K562 (cell line): ENCODE measurements around the gene BAD. TPM values are rescaled to one million over a fixed set of nuclear protein-coding genes. Genes with fewer than 3 reads are reported as not detected.

Experiments used
- CBX8 ChIP-seq: fragments of 200-600 bp; sonication (generic); IDR thresholded peaks from 2 replicates; pipeline ENCODE4 v1.6.1; 2012; ENCODE audit warnings: borderline replicate concordance, mixed run types, low read depth, mild to moderate bottlenecking, moderate library complexity, mixed read lengths, low read length, control low read depth, inconsistent platforms; ENCODE audit not compliant: poor library complexity, severe bottlenecking; ENCODE audit errors: extremely low read depth
- EGR1 ChIP-seq: fragments of 450-650 bp; conservative IDR thresholded peaks from 2 replicates; pipeline ENCODE4 v1.6.1; 2017; ENCODE audit warnings: mild to moderate bottlenecking
- FOXA3 ChIP-seq, 2 experiments: fragments of 450-650 bp in 1 of 2; sonication (generic) in 1 of 2; formaldehyde crosslinking; IDR thresholded peaks in 1 of 2; conservative IDR thresholded peaks in 1 of 2; 2 replicates each; pipeline versions ENCODE4 v1.4.0 to v1.8.0; 2020 to 2022; ENCODE audit warnings: mild to moderate bottlenecking in 2 of 2, missing genetic modification reagents in 1 of 2
- HDAC1 ChIP-seq, 2 experiments: fragments of 450-650 bp; IDR thresholded peaks; 2 replicates each; pipeline ENCODE4 v1.6.1; 2016 to 2017; ENCODE audit warnings: inconsistent platforms in 1 of 2, mild to moderate bottlenecking in 1 of 2, moderate library complexity in 1 of 2
- HDAC6 ChIP-seq: IDR thresholded peaks from 2 replicates; pipeline ENCODE4 v1.6.1; 2012; ENCODE audit warnings: low read depth, mild to moderate bottlenecking, control low read depth, inconsistent platforms, low read length, moderate library complexity
- ILK ChIP-seq: fragments of 450-650 bp; IDR thresholded peaks from 2 replicates; pipeline ENCODE4 v1.6.1; 2016; ENCODE audit warnings: missing genetic modification characterization, low read depth, mild to moderate bottlenecking, missing compliant biosample characterization, moderate library complexity, borderline replicate concordance
- MIER1 ChIP-seq: fragments of 450-650 bp; IDR thresholded peaks from 2 replicates; pipeline ENCODE4 v1.6.1; 2016; ENCODE audit warnings: antibody characterized with exemption, mild to moderate bottlenecking, low read depth
- MYC ChIP-seq, 2 experiments: fragments of 250-450 bp in 1 of 2; sonication (Bioruptor Pico) in 1 of 2; IDR thresholded peaks; 2 replicates each; pipeline versions ENCODE4 v1.5.1 to v1.6.1; 2012 to 2021; ENCODE audit warnings: low read depth in 2 of 2, borderline replicate concordance in 1 of 2, improper control_type of control experiment in 1 of 2, low read length in 1 of 2, mild to moderate bottlenecking in 1 of 2, moderate library complexity in 1 of 2
- NONO ChIP-seq, 2 experiments: fragments of 200-400 bp in 1 of 2; fragments of 450-650 bp in 1 of 2; formaldehyde crosslinking in 1 of 2; IDR thresholded peaks; 2 replicates each; pipeline ENCODE4 v1.6.1; 2017; ENCODE audit warnings: low read depth in 2 of 2, mild to moderate bottlenecking in 2 of 2, moderate library complexity in 2 of 2, low read length in 1 of 2
- RAD21 ChIP-seq, 2 experiments: fragments of 250-450 bp in 1 of 2; fragments of 450-650 bp in 1 of 2; sonication (Bioruptor Pico) in 1 of 2; formaldehyde crosslinking in 1 of 2; IDR thresholded peaks in 1 of 2; conservative IDR thresholded peaks in 1 of 2; 2 replicates each; pipeline versions ENCODE4 v1.4.0 to v1.8.0; 2020 to 2022; ENCODE audit warnings: mild to moderate bottlenecking in 2 of 2, moderate library complexity in 1 of 2
- WHSC1 ChIP-seq: IDR thresholded peaks from one replicate; pipeline ENCODE4 v1.6.1; 2012; ENCODE audit warnings: low read length, control low read depth, inconsistent platforms
- ZNF12 ChIP-seq: sonication (generic); formaldehyde crosslinking; IDR thresholded peaks from 2 replicates; pipeline ENCODE4 v1.4.0; 2020; ENCODE audit warnings: mild to moderate bottlenecking, missing genetic modification reagents
- ZNF143 ChIP-seq: sonication (generic); formaldehyde crosslinking; IDR thresholded peaks from 2 replicates; pipeline ENCODE4 v1.9.0; 2022; ENCODE audit warnings: mild to moderate bottlenecking, missing genetic modification reagents
- ZNF23 ChIP-seq: fragments of 250-450 bp; sonication (Bioruptor Pico); IDR thresholded peaks from 2 replicates; pipeline ENCODE4 v1.4.0; 2020; ENCODE audit warnings: mild to moderate bottlenecking
- ZNF766 ChIP-seq: fragments of 200-800 bp; sonication (Bioruptor generic); conservative IDR thresholded peaks from 2 replicates; pipeline ENCODE4 v1.6.1; 2016; ENCODE audit warnings: missing genetic modification characterization, missing compliant biosample characterization
- polyA plus RNA-seq, 8 experiments: library from polyadenylated mRNA; depleted of rRNA in 4 of 8; stranded (reverse) in 5 of 8; unstranded in 3 of 8; fragments of >200 nt; fragmentation: Nextera tagmentation in 2 of 8; fragmentation: Illumina TruSeq in 1 of 8; extraction: Ambion mirVana in 2 of 8; extraction: Trizol in 1 of 8; gene quantifications; 2 replicates each; pipeline versions ENCODE4 v1.2.1 to v1.2.3, GENCODE V29; 2011 to 2014; ENCODE audit warnings: inconsistent platforms in 1 of 8, missing spikeins in 1 of 8
- total RNA-seq, 7 experiments: library from RNA; depleted of rRNA in 6 of 7; stranded (reverse); fragments of >200 nt in 6 of 7; fragmentation: Illumina TruSeq in 2 of 7; extraction: Trizol in 2 of 7; gene quantifications; 2 replicates each; pipeline versions ENCODE4 v1.2.1 to v1.2.3, GENCODE V29; 2011 to 2021; ENCODE audit warnings: low replicate concordance in 1 of 7
- TF ChIP-seq, protein P1 (sequence below): fragments of 450-650 bp; IDR thresholded peaks from 2 replicates; pipeline ENCODE4 v1.6.1; 2018; ENCODE audit not compliant: partially characterized antibody
- TF ChIP-seq, protein P2 (sequence below): sonication (generic); formaldehyde crosslinking; IDR thresholded peaks from 2 replicates; pipeline ENCODE4 v1.8.1; 2023; ENCODE audit warnings: mild to moderate bottlenecking, missing genetic modification reagents
- TF ChIP-seq, protein P3 (sequence below): sonication (generic); formaldehyde crosslinking; IDR thresholded peaks from 2 replicates; pipeline ENCODE4 v1.8.0; 2022; ENCODE audit warnings: mild to moderate bottlenecking, missing genetic modification reagents

BAD gene
- total and polyA plus RNA-seq, 9 of the 15 experiments (the other 6 are each of a cell fraction or from before 2014, with no cell fraction given): 0.61 to 45.6 (median 11.8) TPM

DNA sequence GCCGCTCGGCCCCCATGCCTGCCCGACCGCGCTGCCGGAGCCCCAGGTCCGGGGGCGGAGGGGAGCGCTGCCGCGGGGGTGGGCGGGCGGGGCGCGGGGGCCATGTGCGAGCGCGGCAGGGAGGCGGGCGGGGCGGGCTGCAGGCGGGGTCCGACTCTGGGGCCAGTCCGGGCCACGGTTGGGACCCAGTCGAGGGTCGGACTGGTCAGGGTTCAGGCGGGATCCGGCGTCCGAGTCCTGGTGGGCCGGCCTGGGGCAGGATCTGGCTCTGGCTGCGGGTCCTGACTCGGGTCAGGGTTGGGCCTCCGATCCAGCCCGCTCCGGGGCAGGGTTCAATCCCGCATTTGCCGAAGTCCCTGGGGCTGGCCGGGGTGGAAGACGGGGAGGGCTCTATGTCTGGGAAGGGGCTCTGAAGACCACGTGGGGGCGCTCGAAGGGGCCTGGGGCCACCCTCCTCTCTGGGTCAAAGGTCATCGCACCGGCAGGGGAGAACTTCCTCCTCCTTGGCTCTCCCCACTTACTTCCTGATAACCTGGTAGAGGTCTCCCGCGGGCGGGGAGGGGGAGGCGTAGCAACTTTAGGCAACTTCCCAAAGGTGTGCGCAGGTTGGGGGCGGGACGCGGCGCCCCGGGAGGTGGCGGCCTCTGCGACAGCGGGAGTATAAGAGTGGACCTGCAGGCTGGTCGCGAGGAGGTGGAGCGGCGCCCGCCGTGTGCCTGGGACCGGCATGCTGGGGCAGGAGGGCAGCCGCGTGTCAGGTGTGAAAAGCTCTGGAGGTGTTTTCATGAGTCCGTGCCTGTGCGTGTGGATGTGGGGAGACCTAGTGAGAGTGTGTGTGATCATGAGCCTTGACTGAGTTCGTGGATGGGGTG, 21.5 kb upstream of the BAD start (continued):
- no peak; a peak in 1 of 4 replicates for TF ChIP-seq NONO (IDR thresholded peaks at IDR 0.05; ENCODE audit: low read depth in 2 of 2, low read length in 1 of 2)
- TF ChIP-seq CBX8: no peak
- no peak for TF ChIP-seq ZNF23 (CRISPR knock-in tag)
- TF ChIP-seq RAD21 (CRISPR knock-in tag; conservative IDR thresholded peaks at IDR 0.05 in 1 of 2, IDR thresholded peaks at IDR 0.05 in 1 of 2): peak; percentile 31 to 40; a peak in 2 of 4 replicates
- no peak for TF ChIP-seq HDAC6
- TF ChIP-seq WHSC1: no peak
- TF ChIP-seq, protein P1, sequence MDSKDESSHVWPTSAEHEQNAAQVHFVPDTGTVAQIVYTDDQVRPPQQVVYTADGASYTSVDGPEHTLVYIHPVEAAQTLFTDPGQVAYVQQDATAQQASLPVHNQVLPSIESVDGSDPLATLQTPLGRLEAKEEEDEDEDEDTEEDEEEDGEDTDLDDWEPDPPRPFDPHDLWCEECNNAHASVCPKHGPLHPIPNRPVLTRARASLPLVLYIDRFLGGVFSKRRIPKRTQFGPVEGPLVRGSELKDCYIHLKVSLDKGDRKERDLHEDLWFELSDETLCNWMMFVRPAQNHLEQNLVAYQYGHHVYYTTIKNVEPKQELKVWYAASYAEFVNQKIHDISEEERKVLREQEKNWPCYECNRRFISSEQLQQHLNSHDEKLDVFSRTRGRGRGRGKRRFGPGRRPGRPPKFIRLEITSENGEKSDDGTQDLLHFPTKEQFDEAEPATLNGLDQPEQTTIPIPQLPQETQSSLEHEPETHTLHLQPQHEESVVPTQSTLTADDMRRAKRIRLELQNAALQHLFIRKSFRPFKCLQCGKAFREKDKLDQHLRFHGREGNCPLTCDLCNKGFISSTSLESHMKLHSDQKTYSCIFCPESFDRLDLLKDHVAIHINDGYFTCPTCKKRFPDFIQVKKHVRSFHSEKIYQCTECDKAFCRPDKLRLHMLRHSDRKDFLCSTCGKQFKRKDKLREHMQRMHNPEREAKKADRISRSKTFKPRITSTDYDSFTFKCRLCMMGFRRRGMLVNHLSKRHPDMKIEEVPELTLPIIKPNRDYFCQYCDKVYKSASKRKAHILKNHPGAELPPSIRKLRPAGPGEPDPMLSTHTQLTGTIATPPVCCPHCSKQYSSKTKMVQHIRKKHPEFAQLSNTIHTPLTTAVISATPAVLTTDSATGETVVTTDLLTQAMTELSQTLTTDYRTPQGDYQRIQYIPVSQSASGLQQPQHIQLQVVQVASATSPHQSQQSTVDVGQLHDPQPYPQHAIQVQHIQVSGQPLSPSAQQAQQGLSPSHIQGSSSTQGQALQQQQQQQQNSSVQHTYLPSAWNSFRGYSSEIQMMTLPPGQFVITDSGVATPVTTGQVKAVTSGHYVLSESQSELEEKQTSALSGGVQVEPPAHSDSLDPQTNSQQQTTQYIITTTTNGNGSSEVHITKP: no peak
- TF ChIP-seq ZNF143 (CRISPR knock-in tag): peak; percentile 45; the same call in 1 of the 2 replicates
- TF ChIP-seq ILK: no peak
- TF ChIP-seq, protein P2, sequence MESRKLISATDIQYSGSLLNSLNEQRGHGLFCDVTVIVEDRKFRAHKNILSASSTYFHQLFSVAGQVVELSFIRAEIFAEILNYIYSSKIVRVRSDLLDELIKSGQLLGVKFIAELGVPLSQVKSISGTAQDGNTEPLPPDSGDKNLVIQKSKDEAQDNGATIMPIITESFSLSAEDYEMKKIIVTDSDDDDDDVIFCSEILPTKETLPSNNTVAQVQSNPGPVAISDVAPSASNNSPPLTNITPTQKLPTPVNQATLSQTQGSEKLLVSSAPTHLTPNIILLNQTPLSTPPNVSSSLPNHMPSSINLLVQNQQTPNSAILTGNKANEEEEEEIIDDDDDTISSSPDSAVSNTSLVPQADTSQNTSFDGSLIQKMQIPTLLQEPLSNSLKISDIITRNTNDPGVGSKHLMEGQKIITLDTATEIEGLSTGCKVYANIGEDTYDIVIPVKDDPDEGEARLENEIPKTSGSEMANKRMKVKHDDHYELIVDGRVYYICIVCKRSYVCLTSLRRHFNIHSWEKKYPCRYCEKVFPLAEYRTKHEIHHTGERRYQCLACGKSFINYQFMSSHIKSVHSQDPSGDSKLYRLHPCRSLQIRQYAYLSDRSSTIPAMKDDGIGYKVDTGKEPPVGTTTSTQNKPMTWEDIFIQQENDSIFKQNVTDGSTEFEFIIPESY (CRISPR knock-in tag): peak; percentile 52
- 0 out of 2 replicates have a peak, but pooled peaks have one; percentile 24 for TF ChIP-seq ZNF766 (CRISPR knock-in tag)
- no peak for TF ChIP-seq FOXA3 (CRISPR knock-in tag; conservative IDR thresholded peaks at IDR 0.05 in 1 of 2, IDR thresholded peaks at IDR 0.05 in 1 of 2)
- peak; percentile 22; the same call in 1 of the 2 replicates for TF ChIP-seq EGR1
- TF ChIP-seq MIER1: no peak
- no peak for TF ChIP-seq ZNF12 (CRISPR knock-in tag)
- peak in 1 of 2 experiments; percentile 76; a peak in 2 of 4 replicates for TF ChIP-seq HDAC1 (IDR thresholded peaks at IDR 0.05)
- TF ChIP-seq, protein P3, sequence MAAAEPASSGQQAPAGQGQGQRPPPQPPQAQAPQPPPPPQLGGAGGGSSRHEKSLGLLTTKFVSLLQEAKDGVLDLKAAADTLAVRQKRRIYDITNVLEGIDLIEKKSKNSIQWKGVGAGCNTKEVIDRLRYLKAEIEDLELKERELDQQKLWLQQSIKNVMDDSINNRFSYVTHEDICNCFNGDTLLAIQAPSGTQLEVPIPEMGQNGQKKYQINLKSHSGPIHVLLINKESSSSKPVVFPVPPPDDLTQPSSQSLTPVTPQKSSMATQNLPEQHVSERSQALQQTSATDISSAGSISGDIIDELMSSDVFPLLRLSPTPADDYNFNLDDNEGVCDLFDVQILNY: no peak
- TF ChIP-seq MYC (IDR thresholded peaks at IDR 0.05; ENCODE audit: low read depth, low read length): peak; percentile 89
- TF ChIP-seq MYC (CRISPR knock-in tag; IDR thresholded peaks at IDR 0.05; ENCODE audit: borderline replicate concordance, low read depth): peak; percentile 42; the same call in 1 of the 2 replicates
